ENCODE results near the gene VEZF1. TPM values are rescaled to one million over a fixed set of nuclear protein-coding genes. Genes with fewer than 3 reads are reported as not detected.

VEZF1 gene
- total RNA-seq, 1 experiment from 2014 or later = 52.1 TPM

DNA sequence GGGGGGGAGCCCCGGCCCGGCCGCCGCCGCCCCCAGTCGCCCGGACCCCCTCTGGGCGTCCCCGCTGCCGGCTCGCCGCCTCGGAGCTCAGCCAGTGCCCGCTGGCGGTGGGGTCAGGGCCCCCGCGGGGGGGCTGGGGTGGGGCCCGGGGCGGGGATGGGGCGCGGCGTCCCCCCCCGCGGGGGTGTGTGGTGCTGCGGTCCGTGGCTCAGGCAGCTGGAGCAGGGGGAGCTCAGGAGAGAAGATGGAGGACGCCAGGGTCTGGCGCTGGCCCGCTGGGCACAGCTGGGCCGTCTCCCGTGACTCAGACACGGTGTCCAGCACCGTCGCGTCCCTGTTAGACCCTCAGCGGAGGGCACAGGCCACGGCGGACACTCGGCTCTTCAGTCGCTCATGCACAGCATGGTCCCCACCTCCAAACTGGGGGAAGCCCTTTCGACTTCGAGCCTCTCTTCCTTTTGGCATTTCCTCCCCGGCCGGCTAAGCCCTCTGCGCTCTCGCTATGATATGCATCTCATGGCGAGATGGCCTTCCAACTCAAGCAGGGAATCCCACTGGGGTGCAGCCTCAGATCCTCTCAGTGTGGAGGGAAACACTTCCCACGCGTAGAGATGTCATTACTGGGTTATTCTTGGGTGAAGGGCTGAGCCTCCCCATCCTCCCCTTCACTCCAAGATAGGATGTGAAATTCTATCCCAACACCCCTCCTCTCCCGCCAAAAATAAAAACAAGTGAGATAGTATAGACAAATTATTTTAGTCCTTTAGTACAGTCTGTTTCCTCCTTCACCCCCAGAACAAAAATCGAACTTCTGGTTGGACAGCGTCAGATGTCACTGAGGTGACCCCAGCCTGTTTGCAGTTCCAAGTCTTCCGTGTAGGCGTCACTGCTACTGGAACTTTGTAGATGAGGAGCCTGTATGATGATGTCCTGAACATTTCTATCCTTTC is 522 bp upstream of the VEZF1 start:
- Histone ChIP-seq H3K9me3 (no peaks in the 10 kb centered on the region), H3K27me3 (replicated peaks; ENCODE audit: control insufficient read depth, insufficient read depth, low read length) (no peaks in the 10 kb centered on the region), H3K4me3 (ENCODE audit: low read depth, low read length) (peak overlapping the region; percentile 83), H3K4me1 (peaks cover 65% of the 10 kb centered on the region), H3K36me3 (ENCODE audit: control insufficient read depth, insufficient read depth, low read length) (no peaks in the 10 kb centered on the region)
- H3K9me3 Mint-ChIP-seq (ENCODE audit: unreplicated experiment) = no peaks in the 10 kb centered on the region
- no peaks in the 10 kb centered on the region for H3K27me3 Mint-ChIP-seq (ENCODE audit: insufficient read depth, unreplicated experiment)
- H3K4me3 Mint-ChIP-seq (ENCODE audit: unreplicated experiment) = peak overlapping the region; percentile 97
- H3K27ac Mint-ChIP-seq (ENCODE audit: unreplicated experiment) = peak overlapping the region; percentile 88
- intact Hi-C loops (cut with micrococcal nuclease; ENCODE audit: unreplicated experiment) = loop anchor here (2.0 kb wide), 1 partner anchor 34 kb away; the partner anchor contains the start of gene CUEDC1
- peaks cover 64% of the 10 kb centered on the region for H3K36me3 Mint-ChIP-seq (ENCODE audit: insufficient read depth, unreplicated experiment)
- POLR2A ChIA-PET = interaction anchor here (0.6 to 1.3 kb wide), 6 partner anchors 51 to 137 kb away, joined by 3 to 10 read pairs (median 5); partner anchors contain the start of gene DYNLL2
- no TSS peak for BruUV-seq (replicated peaks)
- H3K4me1 Mint-ChIP-seq (ENCODE audit: low read depth, unreplicated experiment) = peaks cover 51% of the 10 kb centered on the region
- peak in 1 of 2 experiments; percentile 12 for TF ChIP-seq CTCF (IDR thresholded peaks at IDR 0.05; ENCODE audit: insufficient read depth in 1 of 2, low read depth in 1 of 2, low read length in 1 of 2, severe bottlenecking in 1 of 2, unreplicated experiment in 1 of 2)
- CTCF ChIA-PET = interaction anchor here (0.5 to 3.1 kb wide), 5 partner anchors 11 to 133 kb away, joined by 3 to 17 read pairs (median 4); no protein-coding TSS in a partner anchor
- DNase-seq = peak; percentile 80 to 83

GRCh38 chr17:57986841-57987580 is 1.0 kb downstream of the VEZF1 start:
- DNase-seq = peak; percentile 55 to 57
- intact Hi-C loops (cut with micrococcal nuclease; ENCODE audit: unreplicated experiment) = no loop called here
- ChIA-PET POLR2A (interaction anchor here (0.6 to 1.4 kb wide), 6 partner anchors 9 to 112 kb away, joined by 3 to 14 read pairs (median 3); partner anchors contain the start of genes CUEDC1 and SRSF1), CTCF (interaction anchor here (0.8 to 1.4 kb wide), 7 partner anchors 8 to 132 kb away, joined by 3 to 4 read pairs (median 3); no protein-coding TSS in a partner anchor)
- no peaks in the 10 kb centered on the region for H3K36me3 ChIP-seq (ENCODE audit: control insufficient read depth, insufficient read depth, low read length)
- no TSS peak for BruUV-seq (replicated peaks)
- TF ChIP-seq CTCF (IDR thresholded peaks at IDR 0.05; ENCODE audit: insufficient read depth in 1 of 2, low read depth in 1 of 2, low read length in 1 of 2, severe bottlenecking in 1 of 2, unreplicated experiment in 1 of 2) = no peak
- H3K4me1 Mint-ChIP-seq (ENCODE audit: low read depth, unreplicated experiment) = peaks cover 49% of the 10 kb centered on the region
- peaks cover 68% of the 10 kb centered on the region for H3K36me3 Mint-ChIP-seq (ENCODE audit: insufficient read depth, unreplicated experiment)
- H3K27me3 ChIP-seq (replicated peaks; ENCODE audit: control insufficient read depth, insufficient read depth, low read length) = no peaks in the 10 kb centered on the region
- H3K4me3 Mint-ChIP-seq (ENCODE audit: unreplicated experiment) = peak overlapping the region; percentile 97
- no peaks in the 10 kb centered on the region for H3K27me3 Mint-ChIP-seq (ENCODE audit: insufficient read depth, unreplicated experiment)
- H3K4me3 ChIP-seq (ENCODE audit: low read depth, low read length) = peak overlapping the region; percentile 83
- H3K9me3 Mint-ChIP-seq (ENCODE audit: unreplicated experiment) = no peaks in the 10 kb centered on the region
- H3K4me1 ChIP-seq = peaks cover 58% of the 10 kb centered on the region
- H3K27ac Mint-ChIP-seq (ENCODE audit: unreplicated experiment) = peak overlapping the region; percentile 88
- no peaks in the 10 kb centered on the region for H3K9me3 ChIP-seq

DNA sequence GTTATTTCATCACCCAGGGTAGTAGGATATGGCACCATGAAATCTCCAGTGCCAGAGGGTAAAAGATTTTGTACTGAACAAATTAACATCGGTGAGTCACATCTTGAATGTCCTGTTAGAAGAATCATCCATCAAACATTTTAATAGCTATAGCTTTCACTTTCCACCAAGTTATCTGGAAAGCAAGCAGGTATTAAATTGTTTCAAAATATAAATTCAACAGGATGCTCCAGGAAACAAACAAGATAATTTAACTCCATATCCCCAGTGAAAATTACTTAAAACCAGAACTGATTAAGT is 2.4 kb downstream of the VEZF1 start:
- DNase-seq = no peak
- H3K27me3 Mint-ChIP-seq (ENCODE audit: insufficient read depth, unreplicated experiment) = no peaks in the 10 kb centered on the region
- peaks cover 40% of the 10 kb centered on the region for H3K4me1 Mint-ChIP-seq (ENCODE audit: low read depth, unreplicated experiment)
- no peak for TF ChIP-seq CTCF (IDR thresholded peaks at IDR 0.05; ENCODE audit: insufficient read depth in 1 of 2, low read depth in 1 of 2, low read length in 1 of 2, severe bottlenecking in 1 of 2, unreplicated experiment in 1 of 2)
- Histone ChIP-seq H3K4me3 (ENCODE audit: low read depth, low read length) (no peak overlapping the region), H3K27me3 (replicated peaks; ENCODE audit: control insufficient read depth, insufficient read depth, low read length) (no peaks in the 10 kb centered on the region), H3K36me3 (ENCODE audit: control insufficient read depth, insufficient read depth, low read length) (no peaks in the 10 kb centered on the region), H3K4me1 (peaks cover 44% of the 10 kb centered on the region), H3K9me3 (no peaks in the 10 kb centered on the region)
- H3K36me3 Mint-ChIP-seq (ENCODE audit: insufficient read depth, unreplicated experiment) = peaks cover 68% of the 10 kb centered on the region
- POLR2A ChIA-PET = no interaction called here
- H3K9me3 Mint-ChIP-seq (ENCODE audit: unreplicated experiment) = no peaks in the 10 kb centered on the region
- no TSS peak for BruUV-seq (replicated peaks)
- CTCF ChIA-PET = interaction anchor here (0.7 to 1.3 kb wide), 5 partner anchors 9 to 37 kb away, joined by 3 to 4 read pairs (median 3); no protein-coding TSS in a partner anchor
- H3K27ac Mint-ChIP-seq (ENCODE audit: unreplicated experiment) = no peak overlapping the region
- intact Hi-C loops (cut with micrococcal nuclease; ENCODE audit: unreplicated experiment) = no loop called here
- H3K4me3 Mint-ChIP-seq (ENCODE audit: unreplicated experiment) = no peak overlapping the region
